Epithelial cell of proximal tubule (primary cell): ENCODE results near the gene C19orf85. TPM values are rescaled to one million over a fixed set of nuclear protein-coding genes. Genes with fewer than 3 reads are reported as not detected.

Experiments used
- DNase-seq: peaks from one replicate; pipeline ENCODE4 v3.0.0-alpha.2; 2011; ENCODE audit warnings: low read depth
- H3K4me3 ChIP-seq: 2 replicates; pipeline ENCODE4 v1.5.1; 2011; ENCODE audit warnings: low read depth, mild to moderate bottlenecking, low read length
- total RNA-seq: library from RNA; depleted of rRNA; stranded (reverse); fragments of >200 nt; gene quantifications from 2 replicates; pipeline ENCODE4 v1.2.3, GENCODE V29; 2015
- TF ChIP-seq, protein P1 (sequence below): conservative IDR thresholded peaks from 2 replicates; pipeline ENCODE4 v1.5.1; 2012; ENCODE audit warnings: low read depth, mild to moderate bottlenecking, low read length

The C19orf85 gene
- total RNA-seq, 1 donor from 2014 or later, result not detected

DNA sequence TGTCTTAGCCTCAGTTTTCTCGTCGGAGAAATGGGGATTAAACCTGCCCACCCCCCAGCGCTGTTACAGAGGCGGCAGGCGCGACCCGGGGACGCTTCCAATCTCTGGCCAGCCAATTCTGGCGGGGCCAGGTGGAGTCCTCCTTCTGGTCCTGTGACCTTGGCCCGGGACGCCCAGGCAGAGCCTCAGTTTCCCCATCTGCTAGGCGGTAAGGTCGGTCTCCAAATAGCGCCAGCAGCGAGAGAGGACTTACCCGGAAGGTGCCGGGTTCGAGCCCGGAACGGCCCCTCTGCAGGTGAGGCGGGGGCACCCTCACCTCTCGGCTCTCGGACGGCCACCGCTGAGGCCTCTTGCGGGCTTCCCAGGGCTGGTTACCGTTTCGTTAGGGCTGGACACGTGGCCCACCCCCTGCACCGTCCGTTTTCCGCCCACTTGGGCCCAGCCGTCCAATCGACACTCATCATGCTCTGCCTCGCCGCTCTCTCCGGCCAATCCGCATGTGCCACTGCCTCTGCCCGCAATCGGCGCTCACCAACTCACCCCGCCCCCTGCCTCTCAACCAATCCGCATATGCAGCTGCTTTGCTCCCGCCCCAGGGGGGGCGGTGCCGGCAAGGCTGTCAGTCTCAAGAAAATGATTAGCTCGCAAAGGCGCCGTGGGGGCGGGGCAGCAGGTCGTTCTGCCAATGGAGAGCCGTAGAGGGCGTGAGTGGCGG is 3.1 kb downstream of the C19orf85 start, which contains the start of gene ISOC2:
Gene ISOC2 (minus strand): TSS at position 384 of the 715 bp plus-strand sequence. CDS start 5,156 bp downstream, outside the sequence.
- TF ChIP-seq, protein P1, sequence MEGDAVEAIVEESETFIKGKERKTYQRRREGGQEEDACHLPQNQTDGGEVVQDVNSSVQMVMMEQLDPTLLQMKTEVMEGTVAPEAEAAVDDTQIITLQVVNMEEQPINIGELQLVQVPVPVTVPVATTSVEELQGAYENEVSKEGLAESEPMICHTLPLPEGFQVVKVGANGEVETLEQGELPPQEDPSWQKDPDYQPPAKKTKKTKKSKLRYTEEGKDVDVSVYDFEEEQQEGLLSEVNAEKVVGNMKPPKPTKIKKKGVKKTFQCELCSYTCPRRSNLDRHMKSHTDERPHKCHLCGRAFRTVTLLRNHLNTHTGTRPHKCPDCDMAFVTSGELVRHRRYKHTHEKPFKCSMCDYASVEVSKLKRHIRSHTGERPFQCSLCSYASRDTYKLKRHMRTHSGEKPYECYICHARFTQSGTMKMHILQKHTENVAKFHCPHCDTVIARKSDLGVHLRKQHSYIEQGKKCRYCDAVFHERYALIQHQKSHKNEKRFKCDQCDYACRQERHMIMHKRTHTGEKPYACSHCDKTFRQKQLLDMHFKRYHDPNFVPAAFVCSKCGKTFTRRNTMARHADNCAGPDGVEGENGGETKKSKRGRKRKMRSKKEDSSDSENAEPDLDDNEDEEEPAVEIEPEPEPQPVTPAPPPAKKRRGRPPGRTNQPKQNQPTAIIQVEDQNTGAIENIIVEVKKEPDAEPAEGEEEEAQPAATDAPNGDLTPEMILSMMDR, result no peak
- peak within 1 kb of the TSS; percentile 91 for H3K4me3 ChIP-seq
- peak; percentile 86 for DNase-seq

DNA sequence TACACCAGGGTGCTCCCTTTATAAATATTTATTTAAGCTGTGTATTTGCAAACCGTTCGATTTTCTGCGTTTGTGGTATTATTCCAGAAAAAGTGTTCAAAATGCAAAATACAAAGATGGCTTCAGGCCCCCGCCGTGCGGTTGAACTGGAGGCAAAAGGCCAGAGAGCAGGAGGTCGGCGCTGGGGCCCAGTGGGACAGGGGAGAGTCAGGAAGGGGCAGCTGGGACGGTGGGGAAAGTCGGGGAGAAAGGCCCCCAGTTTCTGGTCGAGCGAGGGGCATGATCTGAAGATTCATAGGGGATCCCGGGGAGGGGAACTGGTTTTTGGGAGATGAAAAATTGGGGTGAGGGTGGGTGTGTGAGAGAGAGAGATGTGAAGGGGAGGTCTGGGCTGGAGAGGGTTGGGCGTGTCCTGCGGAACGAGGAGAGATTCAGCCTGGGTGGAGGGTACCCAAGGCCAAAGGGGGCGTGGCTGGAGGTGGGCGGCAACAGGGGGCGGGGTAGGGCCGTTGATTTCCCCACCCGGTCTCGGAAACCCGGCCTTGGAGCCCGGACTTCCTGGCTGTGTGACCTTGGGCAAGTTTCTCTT is 3.8 kb downstream of the C19orf85 start:
- DNase-seq, result no peak
- TF ChIP-seq, protein P1, result no peak
- H3K4me3 ChIP-seq, result peak overlapping the region; percentile 91

DNA sequence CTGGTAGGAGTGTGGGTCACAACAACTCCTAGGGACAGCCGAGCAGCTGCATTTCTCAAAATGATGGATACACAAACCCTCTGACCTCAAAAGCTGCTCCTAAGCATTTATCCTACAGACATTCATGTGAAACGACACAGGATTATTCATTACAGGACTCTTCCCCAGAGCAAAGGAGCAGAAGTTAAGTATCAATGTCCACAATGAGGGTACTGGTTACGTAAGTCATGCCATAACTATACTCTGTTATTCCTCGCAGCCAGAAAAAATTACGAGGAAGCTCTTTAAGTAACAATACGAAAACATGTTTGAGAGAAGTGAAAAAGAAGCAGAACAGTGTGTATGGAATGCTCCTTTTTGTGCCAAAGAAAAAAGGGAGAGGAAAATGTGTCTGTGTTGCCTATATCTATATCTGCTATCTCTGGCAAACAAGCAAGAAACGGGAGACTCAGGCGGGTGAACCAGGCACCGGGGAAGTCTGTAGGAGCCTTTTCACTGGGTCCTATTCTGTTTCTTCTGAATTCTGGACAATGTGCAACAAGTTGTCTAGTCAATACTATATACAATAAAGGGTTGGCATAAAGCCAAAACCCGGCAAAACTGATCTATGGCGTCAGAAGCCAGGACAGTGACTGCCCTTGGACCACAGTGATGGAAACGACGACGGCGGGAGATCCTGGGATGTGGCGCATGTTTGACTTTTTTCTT is 4.4 kb downstream of the C19orf85 start:
- peak overlapping the region; percentile 91 for H3K4me3 ChIP-seq
- no peak for DNase-seq
- TF ChIP-seq, protein P1, result no peak

DNA sequence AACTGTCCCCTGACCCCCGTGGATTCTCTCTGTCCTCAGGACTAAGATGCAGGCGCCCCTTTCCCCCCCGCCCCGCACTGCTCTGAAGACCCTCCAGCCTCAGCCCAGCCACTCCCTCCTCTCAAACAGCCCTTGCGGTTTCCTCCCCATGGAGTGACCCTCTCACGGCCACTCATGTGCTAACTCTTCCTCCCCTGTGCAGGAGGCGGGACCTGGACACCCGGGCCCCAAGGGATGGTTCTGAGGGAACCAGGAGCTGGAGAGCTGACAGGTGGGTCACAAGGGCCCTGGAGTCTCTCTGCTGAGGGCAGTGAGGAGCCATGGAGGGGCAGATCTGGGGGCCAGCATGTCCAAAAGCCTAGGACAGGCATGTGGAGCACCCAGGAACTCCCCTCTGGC is 5.0 kb downstream of the C19orf85 start:
- H3K4me3 ChIP-seq, result no peak overlapping the region
- DNase-seq, result no peak
- TF ChIP-seq, protein P1, result no peak

DNA sequence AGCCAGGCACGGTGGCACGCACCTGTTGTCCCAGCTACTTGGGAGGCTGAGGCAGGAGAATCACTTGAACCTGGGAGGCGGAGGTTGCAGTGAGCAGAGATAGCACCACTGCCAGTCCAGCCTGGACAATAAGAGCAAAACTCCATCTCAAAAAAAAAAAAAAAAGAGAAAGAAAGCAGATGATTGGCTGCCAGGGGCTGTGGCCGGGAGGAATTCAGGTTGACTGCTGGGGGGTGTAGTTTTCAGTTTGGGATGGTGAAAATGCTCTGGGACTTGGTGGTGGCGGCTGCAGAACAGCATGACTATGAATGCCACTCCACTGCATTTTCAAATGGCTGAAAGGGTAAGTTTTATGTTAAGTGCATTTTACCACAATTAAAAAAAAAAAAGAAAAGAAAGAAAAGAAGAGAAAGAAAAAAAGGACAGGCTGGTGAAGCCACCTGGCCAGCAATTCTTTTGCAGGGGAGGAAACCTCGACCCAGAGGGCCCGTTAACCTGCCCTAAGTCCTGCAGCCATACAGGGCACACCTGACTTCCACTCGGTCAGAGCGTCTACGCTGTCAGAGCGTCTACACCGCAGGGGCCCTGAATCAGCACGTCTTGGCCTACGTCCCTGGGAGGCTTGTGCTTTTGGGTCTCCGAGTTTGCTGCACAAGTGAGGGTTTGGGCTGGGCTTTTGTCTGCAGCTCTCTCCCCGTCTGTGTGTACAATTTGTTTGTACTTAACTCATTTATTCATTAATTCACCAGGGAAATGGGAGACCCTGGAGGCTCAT is 6.7 kb downstream of the C19orf85 start:
- no peak overlapping the region for H3K4me3 ChIP-seq
- TF ChIP-seq, protein P1, result no peak
- DNase-seq, result no peak

DNA sequence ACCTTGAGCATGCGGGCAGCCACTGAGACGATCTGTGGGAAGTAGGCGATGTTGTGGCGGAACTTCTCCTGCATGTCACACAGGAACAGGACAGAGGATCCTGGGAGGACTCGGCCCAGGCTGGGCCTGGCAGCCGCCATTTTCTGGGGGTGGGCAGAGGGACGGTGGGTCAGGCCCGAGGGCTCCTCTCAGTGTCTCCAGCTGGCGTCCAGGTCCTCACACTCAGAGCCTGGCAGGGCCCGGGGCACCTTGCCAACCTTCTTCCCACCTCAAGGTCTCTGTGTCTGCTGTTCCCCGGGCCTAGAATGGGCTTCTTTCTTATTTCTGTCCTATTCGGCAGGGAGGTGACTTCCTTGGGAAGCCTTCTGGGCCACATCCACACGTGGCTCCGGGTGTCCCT is 8.2 kb downstream of the C19orf85 start:
- no peak for DNase-seq
- H3K4me3 ChIP-seq, result no peak overlapping the region
- TF ChIP-seq, protein P1, result no peak
